ENCODE data around the gene IPO11. TPM values are rescaled to one million over a fixed set of nuclear protein-coding genes. Genes with fewer than 3 reads are reported as not detected.

The IPO11 gene
- total RNA-seq, 1 experiment from 2014 or later: 32.0 TPM

DNA sequence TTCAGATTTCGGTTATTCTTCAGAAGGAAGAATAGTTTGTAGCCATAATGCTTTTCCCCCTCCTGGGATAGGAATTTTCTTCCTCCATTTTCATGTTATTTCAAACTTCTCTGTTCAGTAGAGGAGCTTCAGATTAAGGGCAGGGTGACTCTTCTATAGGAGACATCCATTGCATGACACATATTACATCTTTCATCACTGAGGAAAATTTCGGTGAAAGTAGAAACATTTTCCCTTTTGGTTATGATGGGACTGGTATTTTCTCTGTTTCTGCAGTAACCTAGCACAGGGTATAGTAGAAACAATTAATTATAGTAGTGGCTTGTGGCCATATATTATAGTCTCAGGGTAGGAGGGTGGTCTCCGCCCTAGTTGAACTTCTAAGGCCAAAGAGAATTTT is 1.1 kb downstream of the IPO11 start:
- Histone ChIP-seq H3K27ac (no peak overlapping the region), H3K27me3 (replicated peaks) (no peaks in the 10 kb centered on the region), H3K9me3 (replicated peaks) (no peaks in the 10 kb centered on the region), H3K4me1 (replicated peaks) (peaks cover 11% of the 10 kb centered on the region; the same call in 1 of the 2 replicates), H3K36me3 (peaks cover 8% of the 10 kb centered on the region; the same call in 1 of the 2 replicates), H3K4me3 (peak overlapping the region; percentile 76)
- no peak for DNase-seq (ENCODE audit: low read depth in 1 of 2, low spot score in 2 of 2)

- Histone ChIP-seq H3K4me3 (no peak overlapping the region), H3K27me3 (replicated peaks) (no peaks in the 10 kb centered on the region), H3K36me3 (0 out of 2 replicates have a peak, but pooled peaks cover 8% of the 10 kb centered on the region), H3K27ac (no peak overlapping the region), H3K4me1 (replicated peaks) (peaks cover 5% of the 10 kb centered on the region; the same call in 1 of the 2 replicates), H3K9me3 (replicated peaks) (no peaks in the 10 kb centered on the region)
- no peak for DNase-seq (ENCODE audit: low read depth in 1 of 2, low spot score in 2 of 2)
Observed at GRCh38 chr5:62418462-62419076, 6.0 kb downstream of the IPO11 start.

DNA sequence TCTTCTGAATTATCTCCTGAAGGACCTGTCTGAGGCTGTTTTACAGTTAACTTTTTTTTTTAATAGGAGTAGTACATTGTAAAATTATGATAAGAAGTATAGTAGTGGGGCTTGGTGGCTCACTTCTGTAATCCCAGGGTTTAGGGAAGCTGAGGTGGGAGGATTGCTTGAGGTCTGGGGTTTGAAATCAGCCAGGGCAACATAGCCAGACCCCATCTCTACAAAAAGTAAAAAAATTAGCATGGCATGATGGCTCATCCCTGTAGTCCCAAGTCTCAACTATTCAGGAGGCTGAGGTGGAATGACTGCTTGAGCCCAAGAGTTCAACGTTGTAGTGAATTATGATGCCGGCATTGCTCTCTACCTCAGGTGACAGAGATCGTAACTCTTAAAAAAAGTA is 7.0 kb downstream of the IPO11 start:
- 0 out of 2 replicates have a peak, but pooled peaks cover 8% of the 10 kb centered on the region for H3K36me3 ChIP-seq
- no peak for DNase-seq (ENCODE audit: low read depth in 1 of 2, low spot score in 2 of 2)
- no peak overlapping the region for H3K27ac ChIP-seq
- no peak overlapping the region for H3K4me3 ChIP-seq
- no peaks in the 10 kb centered on the region for H3K9me3 ChIP-seq (replicated peaks)
- no peaks in the 10 kb centered on the region for H3K27me3 ChIP-seq (replicated peaks)
- H3K4me1 ChIP-seq (replicated peaks): no peaks in the 10 kb centered on the region

DNA sequence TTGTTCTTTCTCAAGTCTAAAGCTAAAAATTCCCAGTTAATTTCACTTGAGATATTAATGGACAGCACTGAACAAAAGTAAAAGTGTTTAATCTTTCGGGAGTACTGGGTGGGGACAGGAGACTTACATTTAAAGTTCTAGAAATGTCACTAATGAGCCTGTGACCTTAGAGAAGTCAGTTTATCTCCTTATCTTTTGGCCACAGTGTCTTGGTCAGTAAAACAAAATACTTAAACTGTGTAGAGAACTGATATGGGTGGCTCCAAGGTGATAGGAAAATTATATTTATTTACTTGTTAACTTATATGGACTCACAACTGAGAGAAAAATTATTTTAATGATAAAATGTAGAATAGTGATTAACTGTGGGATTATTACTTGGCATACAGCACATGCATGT is 8.9 kb downstream of the IPO11 start:
- H3K9me3 ChIP-seq (replicated peaks): no peaks in the 10 kb centered on the region
- H3K4me3 ChIP-seq: no peak overlapping the region
- 0 out of 2 replicates have a peak, but pooled peaks cover 8% of the 10 kb centered on the region for H3K36me3 ChIP-seq
- H3K27ac ChIP-seq: no peak overlapping the region
- H3K4me1 ChIP-seq (replicated peaks): no peaks in the 10 kb centered on the region
- H3K27me3 ChIP-seq (replicated peaks): no peaks in the 10 kb centered on the region
- no peak for DNase-seq (ENCODE audit: low read depth in 1 of 2, low spot score in 2 of 2)

DNA sequence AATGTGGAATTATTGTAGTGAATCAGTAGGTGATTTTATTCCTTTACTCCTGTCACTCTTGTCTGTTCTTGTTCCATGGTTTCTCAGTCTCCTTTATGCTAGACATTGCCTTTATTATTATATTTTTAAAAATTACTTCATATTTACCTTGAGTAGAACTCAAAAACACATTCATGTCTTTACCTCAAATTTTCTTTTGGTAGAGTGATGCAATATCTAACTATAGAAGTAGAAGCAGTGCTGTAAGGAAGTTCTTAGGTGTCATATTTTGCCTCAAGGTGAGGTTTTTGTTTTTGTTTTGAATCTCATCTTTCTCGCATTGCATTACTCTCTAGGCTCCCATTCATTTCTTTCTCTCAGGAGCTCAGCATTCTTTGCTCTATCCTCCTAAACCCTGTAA is 12.2 kb downstream of the IPO11 start:
- Histone ChIP-seq H3K36me3 (no peaks in the 10 kb centered on the region), H3K9me3 (replicated peaks) (no peaks in the 10 kb centered on the region; the same call in 1 of the 2 replicates), H3K27ac (no peak overlapping the region), H3K27me3 (replicated peaks) (no peaks in the 10 kb centered on the region), H3K4me3 (no peak overlapping the region), H3K4me1 (replicated peaks) (no peaks in the 10 kb centered on the region)
- no peak for DNase-seq (ENCODE audit: low read depth in 1 of 2, low spot score in 2 of 2)

DNA sequence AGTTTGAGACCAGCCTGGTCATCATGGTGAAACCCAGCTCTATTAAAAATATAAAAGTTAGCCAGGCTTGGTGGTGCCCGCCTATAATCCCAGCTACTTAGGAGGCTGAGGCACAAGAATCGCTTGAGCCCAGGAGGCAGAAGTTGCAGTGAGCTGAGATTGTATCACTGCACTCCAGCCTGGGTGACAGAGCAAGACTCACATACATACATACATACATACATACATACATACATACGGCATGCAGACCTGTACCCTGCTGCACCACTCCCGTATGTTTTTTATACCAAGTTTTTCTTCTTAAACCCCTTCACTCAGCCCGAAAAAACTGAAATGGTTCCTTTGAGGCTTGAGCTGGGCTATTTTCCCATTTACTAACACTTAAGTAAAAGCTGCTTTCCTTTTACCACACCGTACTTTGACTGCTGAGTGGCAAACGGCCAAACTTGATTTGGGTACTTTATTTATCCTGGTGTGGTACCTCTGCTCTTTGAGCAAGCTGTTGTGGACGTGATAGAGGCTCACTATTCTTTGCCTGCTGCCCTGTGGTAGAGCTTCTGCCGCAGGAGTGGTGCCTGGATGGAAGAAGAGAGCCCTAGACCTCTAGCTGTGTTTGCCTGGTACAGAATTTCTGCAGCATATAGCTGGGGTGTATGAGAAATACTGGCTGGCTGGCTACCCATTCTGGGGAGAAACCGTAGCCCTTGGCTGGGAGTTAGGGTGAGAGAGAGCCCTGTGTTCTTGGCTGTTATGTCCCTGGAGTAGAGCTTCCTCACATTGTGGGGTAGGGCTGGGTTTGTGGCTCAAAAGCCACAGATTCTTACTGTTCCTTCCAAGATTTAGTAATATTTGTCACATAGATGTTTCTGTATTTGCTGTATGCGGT is 19.4 kb downstream of the IPO11 start:
- H3K9me3 ChIP-seq (replicated peaks): no peaks in the 10 kb centered on the region; the same call in 1 of the 2 replicates
- H3K4me3 ChIP-seq: no peak overlapping the region
- no peaks in the 10 kb centered on the region for H3K36me3 ChIP-seq
- DNase-seq (ENCODE audit: low read depth in 1 of 2, low spot score in 2 of 2): no peak
- H3K27ac ChIP-seq: no peak overlapping the region
- H3K27me3 ChIP-seq (replicated peaks): no peaks in the 10 kb centered on the region
- no peaks in the 10 kb centered on the region for H3K4me1 ChIP-seq (replicated peaks)

GRCh38 chr5:62432621-62433064 is 20.1 kb downstream of the IPO11 start:
- Histone ChIP-seq H3K36me3 (no peaks in the 10 kb centered on the region), H3K4me3 (no peak overlapping the region), H3K4me1 (replicated peaks) (no peaks in the 10 kb centered on the region), H3K27me3 (replicated peaks) (no peaks in the 10 kb centered on the region), H3K27ac (no peak overlapping the region), H3K9me3 (replicated peaks) (no peaks in the 10 kb centered on the region)
- no peak for DNase-seq (ENCODE audit: low read depth in 1 of 2, low spot score in 2 of 2)

DNA sequence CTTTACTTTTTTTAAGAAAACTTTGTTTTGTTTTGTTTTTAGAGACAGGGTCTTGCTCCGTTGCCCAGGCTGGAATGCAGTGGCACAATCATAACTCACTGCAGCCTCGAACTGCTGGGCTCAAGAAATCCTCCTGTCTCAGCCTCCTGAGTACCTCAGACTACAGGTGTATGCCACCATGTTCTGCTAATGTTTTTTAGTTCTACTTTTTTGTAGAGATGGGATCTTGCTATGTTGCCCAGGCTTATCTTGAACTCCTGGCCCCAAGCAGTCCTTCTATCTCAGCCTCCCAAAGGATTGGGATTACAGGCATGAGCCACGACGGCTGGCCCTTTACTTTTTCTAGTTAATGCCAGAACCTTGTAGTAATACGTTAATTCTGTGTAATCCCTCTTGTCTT is 36.0 kb downstream of the IPO11 start:
- H3K9me3 ChIP-seq (replicated peaks): no peaks in the 10 kb centered on the region
- H3K36me3 ChIP-seq: peaks cover 31% of the 10 kb centered on the region
- no peaks in the 10 kb centered on the region for H3K4me1 ChIP-seq (replicated peaks)
- H3K27me3 ChIP-seq (replicated peaks): no peaks in the 10 kb centered on the region
- H3K4me3 ChIP-seq: no peak overlapping the region
- no peak overlapping the region for H3K27ac ChIP-seq
- DNase-seq (ENCODE audit: low read depth in 1 of 2, low spot score in 2 of 2): no peak

DNA sequence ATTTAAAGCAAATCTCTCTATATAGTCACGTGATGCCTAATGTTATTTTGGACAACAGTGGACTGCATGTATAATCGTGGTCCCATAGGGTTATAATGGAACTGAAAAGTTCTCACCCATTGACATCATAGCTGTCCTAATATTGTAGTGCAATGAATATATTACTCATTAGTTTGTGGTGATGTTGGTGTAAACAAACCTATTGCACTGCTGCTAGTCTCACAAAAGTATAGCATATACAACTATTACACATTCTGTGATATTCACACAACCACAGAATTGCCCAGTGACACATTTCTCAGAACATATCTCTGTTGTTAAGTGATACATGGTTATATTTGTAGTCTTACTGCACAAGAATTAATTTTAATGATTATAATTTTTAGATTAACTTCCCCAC is 37.7 kb downstream of the IPO11 start:
- Histone ChIP-seq H3K36me3 (peaks cover 25% of the 10 kb centered on the region), H3K4me1 (replicated peaks) (no peaks in the 10 kb centered on the region), H3K27me3 (replicated peaks) (no peaks in the 10 kb centered on the region), H3K9me3 (replicated peaks) (no peaks in the 10 kb centered on the region), H3K4me3 (no peak overlapping the region), H3K27ac (no peak overlapping the region)
- no peak for DNase-seq (ENCODE audit: low read depth in 1 of 2, low spot score in 2 of 2)

DNA sequence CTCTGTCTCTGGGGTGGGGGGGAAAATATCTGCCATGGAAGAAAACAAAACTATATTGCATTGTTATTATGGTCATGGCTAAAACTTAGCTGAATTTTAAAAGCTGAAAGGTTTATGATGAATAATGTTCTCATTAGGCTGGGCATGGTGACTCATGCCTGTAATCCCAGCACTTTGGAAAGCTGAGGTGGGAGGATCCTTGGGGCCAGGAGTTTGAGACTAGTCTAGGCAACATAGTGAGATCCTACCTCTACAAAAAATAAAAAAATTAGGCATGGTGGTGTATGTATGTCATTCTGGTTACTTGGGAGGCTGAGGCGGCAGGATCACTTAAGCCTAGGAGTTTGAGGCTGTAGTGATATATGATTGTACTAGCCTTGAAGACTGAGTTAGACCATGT is 44.5 kb downstream of the IPO11 start:
- peaks cover 13% of the 10 kb centered on the region for H3K36me3 ChIP-seq
- no peaks in the 10 kb centered on the region for H3K27me3 ChIP-seq (replicated peaks)
- DNase-seq (ENCODE audit: low read depth in 1 of 2, low spot score in 2 of 2): no peak
- no peaks in the 10 kb centered on the region for H3K9me3 ChIP-seq (replicated peaks)
- H3K4me3 ChIP-seq: no peak overlapping the region
- no peaks in the 10 kb centered on the region for H3K4me1 ChIP-seq (replicated peaks)
- H3K27ac ChIP-seq: no peak overlapping the region

DNA sequence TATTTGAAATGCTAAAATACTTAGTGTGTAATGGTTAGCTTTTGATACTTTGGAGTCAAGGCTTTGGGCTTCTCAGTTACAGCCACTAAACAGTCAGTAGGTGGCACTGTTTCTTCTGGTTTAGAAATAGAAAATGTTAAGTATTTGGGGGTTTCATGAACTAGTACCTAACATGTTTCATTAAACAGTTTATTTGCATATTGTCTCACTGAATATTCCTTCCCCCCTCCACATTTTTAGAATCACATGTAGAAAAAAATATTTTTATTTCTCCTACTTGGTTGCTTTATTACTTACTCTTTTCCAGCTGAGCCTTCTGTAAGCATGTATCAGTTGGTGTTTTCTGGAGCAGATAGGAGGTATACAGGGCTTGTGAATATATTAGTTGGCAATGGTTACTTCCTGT is 48.0 kb downstream of the IPO11 start:
- Histone ChIP-seq H3K36me3 (peaks cover 6% of the 10 kb centered on the region; the same call in 1 of the 2 replicates), H3K9me3 (replicated peaks) (no peaks in the 10 kb centered on the region), H3K4me1 (replicated peaks) (no peaks in the 10 kb centered on the region), H3K27ac (no peak overlapping the region), H3K4me3 (no peak overlapping the region), H3K27me3 (replicated peaks) (no peaks in the 10 kb centered on the region)
- DNase-seq (ENCODE audit: low read depth in 1 of 2, low spot score in 2 of 2): peak in 1 of 2 experiments; percentile 22

- Histone ChIP-seq H3K27ac (no peak overlapping the region), H3K36me3 (peaks cover 4% of the 10 kb centered on the region; the same call in 1 of the 2 replicates), H3K27me3 (replicated peaks) (no peaks in the 10 kb centered on the region), H3K4me1 (replicated peaks) (no peaks in the 10 kb centered on the region), H3K9me3 (replicated peaks) (no peaks in the 10 kb centered on the region), H3K4me3 (no peak overlapping the region)
- no peak for DNase-seq (ENCODE audit: low read depth in 1 of 2, low spot score in 2 of 2)
Observed at GRCh38 chr5:62461561-62461960, 49.0 kb downstream of the IPO11 start.

GRCh38 chr5:62465985-62466925 is 53.7 kb downstream of the IPO11 start:
- H3K4me3 ChIP-seq: no peak overlapping the region
- no peak for DNase-seq (ENCODE audit: low read depth in 1 of 2, low spot score in 2 of 2)
- no peak overlapping the region for H3K27ac ChIP-seq
- H3K9me3 ChIP-seq (replicated peaks): no peaks in the 10 kb centered on the region
- peaks cover 9% of the 10 kb centered on the region; the same call in 1 of the 2 replicates for H3K36me3 ChIP-seq
- H3K27me3 ChIP-seq (replicated peaks): no peaks in the 10 kb centered on the region
- H3K4me1 ChIP-seq (replicated peaks): no peaks in the 10 kb centered on the region

All from SJSA1 (cell line).